ENCODE results near the gene CAMK1. TPM values are rescaled to one million over a fixed set of nuclear protein-coding genes. Genes with fewer than 3 reads are reported as not detected.

The CAMK1 gene
- total RNA-seq, 1 experiment from 2014 or later, result 11.8 TPM

- no peak overlapping the region for H3K27ac ChIP-seq
- DNase-seq (ENCODE audit: low read depth in 1 of 2, low spot score in 2 of 2), result no peak
- 0 out of 2 replicates have a peak, but pooled peaks cover 2% of the 10 kb centered on the region for H3K4me1 ChIP-seq (replicated peaks)
- H3K27me3 ChIP-seq (replicated peaks), result peaks cover 5% of the 10 kb centered on the region
- H3K36me3 ChIP-seq, result no peaks in the 10 kb centered on the region
- no peaks in the 10 kb centered on the region for H3K9me3 ChIP-seq (replicated peaks)
- H3K4me3 ChIP-seq, result no peak overlapping the region
Measured at GRCh38 chr3:9715136-9715535, 54.6 kb downstream of the CAMK1 start.

GRCh38 chr3:9713142-9713541 is 56.6 kb downstream of the CAMK1 start:
- peaks cover 5% of the 10 kb centered on the region for H3K27me3 ChIP-seq (replicated peaks)
- no peaks in the 10 kb centered on the region for H3K9me3 ChIP-seq (replicated peaks)
- H3K36me3 ChIP-seq, result no peaks in the 10 kb centered on the region
- no peak for DNase-seq (ENCODE audit: low read depth in 1 of 2, low spot score in 2 of 2)
- no peak overlapping the region for H3K27ac ChIP-seq
- no peak overlapping the region for H3K4me3 ChIP-seq
- H3K4me1 ChIP-seq (replicated peaks), result 0 out of 2 replicates have a peak, but pooled peaks cover 2% of the 10 kb centered on the region

- Histone ChIP-seq H3K27me3 (replicated peaks) (peaks cover 5% of the 10 kb centered on the region), H3K9me3 (replicated peaks) (no peaks in the 10 kb centered on the region), H3K4me3 (no peak overlapping the region), H3K36me3 (no peaks in the 10 kb centered on the region), H3K4me1 (replicated peaks) (0 out of 2 replicates have a peak, but pooled peaks cover 2% of the 10 kb centered on the region), H3K27ac (no peak overlapping the region)
- DNase-seq (ENCODE audit: low read depth in 1 of 2, low spot score in 2 of 2), result no peak
Measured at GRCh38 chr3:9712415-9712814, 57.3 kb downstream of the CAMK1 start.

GRCh38 chr3:9710174-9710739 is 59.5 kb downstream of the CAMK1 start:
- no peak for DNase-seq (ENCODE audit: low read depth in 1 of 2, low spot score in 2 of 2)
- H3K9me3 ChIP-seq (replicated peaks), result no peaks in the 10 kb centered on the region
- H3K27ac ChIP-seq, result no peak overlapping the region
- no peak overlapping the region for H3K4me3 ChIP-seq
- H3K4me1 ChIP-seq (replicated peaks), result no peaks in the 10 kb centered on the region
- H3K27me3 ChIP-seq (replicated peaks), result peaks cover 5% of the 10 kb centered on the region
- no peaks in the 10 kb centered on the region for H3K36me3 ChIP-seq

Other genes starting within 250 kb of the CAMK1 start
- gene LHFPL4, start 216.1 kb downstream of the CAMK1 start, total RNA-seq (2014; rRNA removed; shearing (Covaris generic)), result 0.08 TPM in 1 of 2 replicates, not detected in the other
- 23.3 and 27.6 TPM in 2 replicates for gene MTMR14, start 120.4 kb downstream of the CAMK1 start, total RNA-seq (2014; rRNA removed; shearing (Covaris generic))
- gene CPNE9, start 66.1 kb downstream of the CAMK1 start, total RNA-seq (2014; rRNA removed; shearing (Covaris generic)), result not detected in 2 replicates
- gene BRPF1, start 38.2 kb downstream of the CAMK1 start, total RNA-seq (2014; rRNA removed; shearing (Covaris generic)), result 12.2 and 18.5 TPM in 2 replicates
- gene OGG1, start 20.0 kb downstream of the CAMK1 start, total RNA-seq (2014; rRNA removed; shearing (Covaris generic)), result 18.8 and 24.4 TPM in 2 replicates
- 102 and 111 TPM in 2 replicates for gene TADA3, start 22.5 kb upstream of the CAMK1 start, total RNA-seq (2014; rRNA removed; shearing (Covaris generic))
- 185 and 270 TPM in 2 replicates for gene ARPC4, start 23.1 kb upstream of the CAMK1 start, total RNA-seq (2014; rRNA removed; shearing (Covaris generic))
- 2.3 and 5.8 TPM in 2 replicates for gene TTLL3, start 40.3 kb upstream of the CAMK1 start, total RNA-seq (2014; rRNA removed; shearing (Covaris generic))
- 30.5 and 49.5 TPM in 2 replicates for gene RPUSD3, start 74.1 kb upstream of the CAMK1 start, total RNA-seq (2014; rRNA removed; shearing (Covaris generic))
- gene CIDEC, start 110.3 kb upstream of the CAMK1 start, total RNA-seq (2014; rRNA removed; shearing (Covaris generic)), result not detected in 2 replicates
- gene JAGN1, start 120.7 kb upstream of the CAMK1 start, total RNA-seq (2014; rRNA removed; shearing (Covaris generic)), result 17.2 and 21.2 TPM in 2 replicates
- gene IL17RE, start 132.9 kb upstream of the CAMK1 start, total RNA-seq (2014; rRNA removed; shearing (Covaris generic)), result 0.37 and 0.56 TPM in 2 replicates
- 12.6 and 19.5 TPM in 2 replicates for gene IL17RC, start 147.2 kb upstream of the CAMK1 start, total RNA-seq (2014; rRNA removed; shearing (Covaris generic))
- 11.7 and 13.0 TPM in 2 replicates for gene CRELD1, start 163.9 kb upstream of the CAMK1 start, total RNA-seq (2014; rRNA removed; shearing (Covaris generic))
- gene PRRT3, start 182.5 kb upstream of the CAMK1 start, total RNA-seq (2014; rRNA removed; shearing (Covaris generic)), result 0.25 and 0.58 TPM in 2 replicates
- 34.6 and 86.3 TPM in 2 replicates for gene EMC3, start 216.9 kb upstream of the CAMK1 start, total RNA-seq (2014; rRNA removed; shearing (Covaris generic))